ENCODE results near the gene FKRP. TPM values are rescaled to one million over a fixed set of nuclear protein-coding genes. Genes with fewer than 3 reads are reported as not detected.

Gene FKRP
- total RNA-seq, 6 experiments from 2014 or later, result 31.4 to 36.8 (median 33.2) TPM

DNA sequence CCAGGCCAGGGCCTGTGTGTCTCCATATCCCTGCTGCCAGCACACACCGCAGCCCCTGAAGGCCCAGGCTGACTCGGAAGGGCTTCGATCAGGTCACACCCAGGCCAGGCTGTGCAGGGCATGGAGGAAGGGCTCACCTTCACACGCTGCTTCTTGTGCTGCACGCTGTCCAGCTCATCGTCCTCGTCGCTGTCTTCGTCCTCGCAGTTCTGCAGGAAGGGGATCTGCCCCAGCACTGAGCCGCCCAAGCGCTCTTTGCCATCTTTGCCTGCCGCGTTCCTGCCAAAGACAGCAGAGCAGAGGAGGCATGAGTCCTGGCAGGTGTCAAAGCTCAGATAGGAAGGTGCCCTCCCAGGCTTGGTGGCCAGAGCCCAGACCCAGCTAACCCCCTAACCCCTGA, 15.3 kb upstream of the FKRP start:
- no peaks in the 10 kb centered on the region for H3K9me3 Mint-ChIP-seq
- DNase-seq, result no peak
- peaks cover 38% of the 10 kb centered on the region for H3K36me3 Mint-ChIP-seq (ENCODE audit: low read depth)
- peaks cover 5% of the 10 kb centered on the region for H3K27me3 Mint-ChIP-seq (ENCODE audit: insufficient read depth)
- TF ChIP-seq, protein P1, sequence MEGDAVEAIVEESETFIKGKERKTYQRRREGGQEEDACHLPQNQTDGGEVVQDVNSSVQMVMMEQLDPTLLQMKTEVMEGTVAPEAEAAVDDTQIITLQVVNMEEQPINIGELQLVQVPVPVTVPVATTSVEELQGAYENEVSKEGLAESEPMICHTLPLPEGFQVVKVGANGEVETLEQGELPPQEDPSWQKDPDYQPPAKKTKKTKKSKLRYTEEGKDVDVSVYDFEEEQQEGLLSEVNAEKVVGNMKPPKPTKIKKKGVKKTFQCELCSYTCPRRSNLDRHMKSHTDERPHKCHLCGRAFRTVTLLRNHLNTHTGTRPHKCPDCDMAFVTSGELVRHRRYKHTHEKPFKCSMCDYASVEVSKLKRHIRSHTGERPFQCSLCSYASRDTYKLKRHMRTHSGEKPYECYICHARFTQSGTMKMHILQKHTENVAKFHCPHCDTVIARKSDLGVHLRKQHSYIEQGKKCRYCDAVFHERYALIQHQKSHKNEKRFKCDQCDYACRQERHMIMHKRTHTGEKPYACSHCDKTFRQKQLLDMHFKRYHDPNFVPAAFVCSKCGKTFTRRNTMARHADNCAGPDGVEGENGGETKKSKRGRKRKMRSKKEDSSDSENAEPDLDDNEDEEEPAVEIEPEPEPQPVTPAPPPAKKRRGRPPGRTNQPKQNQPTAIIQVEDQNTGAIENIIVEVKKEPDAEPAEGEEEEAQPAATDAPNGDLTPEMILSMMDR (IDR thresholded peaks at IDR 0.05), result no peak
- peaks cover 38% of the 10 kb centered on the region for H3K4me1 Mint-ChIP-seq (ENCODE audit: low read depth)
- H3K4me3 Mint-ChIP-seq, result peak overlapping the region; percentile 65; the same call in 1 of the 2 replicates
- H3K27ac Mint-ChIP-seq, result peak overlapping the region; percentile 88

DNA sequence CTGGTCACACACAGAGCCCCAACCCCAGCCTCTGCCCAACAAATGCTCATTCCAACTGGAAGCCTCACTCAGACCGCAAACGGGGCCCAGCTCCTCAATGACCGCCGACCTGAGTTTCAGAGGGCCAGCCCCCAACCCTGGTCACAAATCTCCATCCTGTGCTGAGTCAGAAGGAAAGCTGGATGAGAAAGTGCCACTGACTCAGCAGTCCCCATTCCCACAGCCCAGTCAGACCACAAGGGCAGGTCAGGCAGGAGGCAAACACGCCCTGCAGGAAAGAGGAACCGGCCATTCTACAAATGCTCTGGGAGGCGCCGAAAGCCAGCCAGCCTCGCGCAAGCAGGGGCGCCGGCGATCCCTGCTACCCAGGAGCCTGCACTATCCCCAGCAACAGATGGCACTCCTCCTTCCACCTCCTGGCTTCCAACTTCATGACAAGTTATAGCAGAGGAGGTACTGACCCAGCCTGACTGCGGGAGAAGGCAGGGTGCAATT, 14.8 kb upstream of the FKRP start:
- H3K4me3 Mint-ChIP-seq, result peak overlapping the region; percentile 65
- H3K9me3 Mint-ChIP-seq, result no peaks in the 10 kb centered on the region
- DNase-seq, result peak; percentile 92
- peaks cover 5% of the 10 kb centered on the region for H3K27me3 Mint-ChIP-seq (ENCODE audit: insufficient read depth)
- TF ChIP-seq, protein P1 (IDR thresholded peaks at IDR 0.05), result no peak
- H3K4me1 Mint-ChIP-seq (ENCODE audit: low read depth), result peaks cover 38% of the 10 kb centered on the region
- H3K36me3 Mint-ChIP-seq (ENCODE audit: low read depth), result peaks cover 38% of the 10 kb centered on the region
- H3K27ac Mint-ChIP-seq, result peak overlapping the region; percentile 88

DNA sequence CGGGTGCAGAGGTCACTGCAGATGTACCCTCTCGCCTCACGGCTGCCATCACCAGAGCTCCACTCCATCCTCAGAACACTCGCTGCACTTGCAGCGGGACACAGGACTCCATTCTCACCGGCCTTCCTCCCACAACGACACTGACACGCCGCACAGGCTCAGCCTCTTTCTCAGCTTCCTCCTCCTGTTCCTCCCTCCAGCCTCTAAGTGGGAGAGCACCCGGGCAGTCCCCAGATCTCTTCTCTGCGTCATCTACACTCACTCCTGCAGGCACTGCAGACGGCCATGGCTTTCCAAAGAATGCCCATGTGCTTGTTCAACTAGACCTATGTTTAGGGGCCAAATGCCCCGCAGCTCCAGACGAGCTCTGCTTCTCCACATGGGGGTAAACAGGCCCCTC, 14.3 kb upstream of the FKRP start:
- H3K36me3 Mint-ChIP-seq (ENCODE audit: low read depth), result peaks cover 38% of the 10 kb centered on the region
- H3K4me1 Mint-ChIP-seq (ENCODE audit: low read depth), result peaks cover 38% of the 10 kb centered on the region
- H3K9me3 Mint-ChIP-seq, result no peaks in the 10 kb centered on the region
- no peak for DNase-seq
- TF ChIP-seq, protein P1 (IDR thresholded peaks at IDR 0.05), result no peak
- H3K27me3 Mint-ChIP-seq (ENCODE audit: insufficient read depth), result peaks cover 5% of the 10 kb centered on the region
- peak overlapping the region; percentile 88 for H3K27ac Mint-ChIP-seq
- H3K4me3 Mint-ChIP-seq, result peak overlapping the region; percentile 65

DNA sequence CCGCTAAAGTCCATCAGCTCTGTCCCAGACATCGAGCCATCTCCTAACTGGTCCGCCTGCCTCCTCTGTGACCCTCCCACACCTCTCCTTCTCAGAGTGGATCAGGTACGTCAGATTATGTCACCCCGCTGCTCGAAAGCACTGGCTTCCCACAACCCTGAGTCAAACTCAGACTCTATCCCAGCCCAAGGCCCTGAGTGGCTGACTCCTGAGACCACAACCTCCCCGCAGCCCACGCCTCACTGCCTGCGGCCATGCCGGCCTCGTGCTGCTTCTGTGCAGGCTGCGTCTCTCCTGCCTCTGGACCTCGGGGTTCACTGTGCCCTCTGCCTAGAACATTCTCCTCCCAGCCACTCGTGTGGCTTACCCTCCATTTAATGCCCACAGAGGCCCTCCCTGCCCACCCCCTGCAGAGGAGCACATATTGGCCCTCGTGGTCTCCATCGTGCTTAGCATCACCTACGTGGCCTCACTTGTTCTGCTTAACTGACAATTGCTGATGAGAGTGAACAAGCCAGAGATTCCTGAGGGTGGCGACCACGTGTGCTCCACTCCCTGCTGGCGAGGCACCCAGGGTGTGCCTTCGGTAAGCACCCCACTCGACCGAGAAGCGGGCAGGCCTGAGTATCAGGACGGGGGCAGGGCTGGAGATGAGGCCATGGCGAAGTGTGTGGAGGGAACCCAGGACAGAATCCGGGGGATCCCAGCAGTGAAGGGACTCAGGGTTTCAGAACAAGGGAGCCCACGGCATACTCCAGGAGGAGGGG, 13.5 kb upstream of the FKRP start:
- peak overlapping the region; percentile 88 for H3K27ac Mint-ChIP-seq
- H3K27me3 Mint-ChIP-seq (ENCODE audit: insufficient read depth), result peaks cover 5% of the 10 kb centered on the region
- TF ChIP-seq, protein P1 (IDR thresholded peaks at IDR 0.05), result no peak
- H3K9me3 Mint-ChIP-seq, result no peaks in the 10 kb centered on the region
- peaks cover 38% of the 10 kb centered on the region for H3K36me3 Mint-ChIP-seq (ENCODE audit: low read depth)
- H3K4me1 Mint-ChIP-seq (ENCODE audit: low read depth), result peaks cover 38% of the 10 kb centered on the region
- H3K4me3 Mint-ChIP-seq, result peak overlapping the region; percentile 65
- no peak for DNase-seq

DNA sequence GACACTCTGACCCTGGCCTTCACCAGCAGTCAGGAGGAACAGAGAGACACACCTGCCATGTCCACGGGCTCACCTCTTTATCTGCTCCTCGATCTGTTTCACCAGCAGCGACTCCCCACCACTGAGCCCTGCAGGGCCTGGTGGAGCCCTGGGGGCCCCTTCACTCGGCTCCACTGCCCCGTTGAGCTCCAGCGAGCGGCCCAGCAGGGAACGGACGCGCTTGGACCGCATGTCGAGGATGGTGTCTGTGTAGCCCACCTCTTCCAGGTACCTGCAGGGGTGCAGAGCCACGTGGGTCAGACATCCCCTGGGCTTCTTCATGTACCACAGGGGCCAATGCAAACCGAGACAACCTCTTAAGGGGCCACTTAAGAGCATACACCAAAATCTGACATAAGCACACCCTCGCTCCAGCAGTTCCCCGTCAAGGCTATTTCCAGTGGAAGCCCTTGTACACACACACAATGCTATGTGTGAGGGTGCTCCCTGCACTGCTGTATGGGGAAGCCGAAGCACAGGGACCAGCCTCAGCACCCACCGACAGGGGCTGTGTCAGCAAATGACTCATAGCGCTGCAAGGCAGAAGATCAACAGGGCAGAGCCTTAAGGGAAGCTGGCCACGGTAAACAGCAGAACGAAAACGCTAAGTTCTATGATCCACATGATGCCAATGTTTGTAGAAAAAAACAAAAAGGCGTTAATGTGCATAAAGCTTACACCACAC, 12.7 kb upstream of the FKRP start:
- H3K36me3 Mint-ChIP-seq (ENCODE audit: low read depth), result peaks cover 38% of the 10 kb centered on the region
- peaks cover 38% of the 10 kb centered on the region for H3K4me1 Mint-ChIP-seq (ENCODE audit: low read depth)
- no peak for DNase-seq
- TF ChIP-seq, protein P1 (IDR thresholded peaks at IDR 0.05), result no peak
- no peaks in the 10 kb centered on the region for H3K9me3 Mint-ChIP-seq
- H3K27me3 Mint-ChIP-seq (ENCODE audit: insufficient read depth), result peaks cover 5% of the 10 kb centered on the region
- H3K4me3 Mint-ChIP-seq, result no peak overlapping the region
- 0 out of 2 replicates have a peak overlapping the region, but pooled peaks have one; percentile 31 for H3K27ac Mint-ChIP-seq

Data from HFFc6 (cell line).